WERI-Rb-1 (cell line): ENCODE data around the gene NENF.
A peak's percentile ranks its signal among the peaks of the same experiment; 100 is the strongest.

Experiments used
- DNase-seq: peaks from one replicate; pipeline ENCODE4 v3.0.0-alpha.2; 2020
- H3K27ac ChIP-seq: fragments of 250-450 bp; sonication (Bioruptor Pico); 2 replicates; pipeline ENCODE4 v1.5.1; 2020; ENCODE audit warnings: mild to moderate bottlenecking, moderate library complexity
- H3K27me3 ChIP-seq: fragments of 250-450 bp; sonication (Bioruptor Pico); 2 replicates; pipeline ENCODE4 v1.5.1; 2021; ENCODE audit warnings: mild to moderate bottlenecking, low read depth, moderate library complexity; ENCODE audit not compliant: insufficient read depth, severe bottlenecking
- H3K36me3 ChIP-seq: fragments of 250-450 bp; sonication (Bioruptor Pico); 2 replicates; pipeline ENCODE4 v1.5.1; 2020; ENCODE audit warnings: mild to moderate bottlenecking, moderate library complexity
- H3K4me3 ChIP-seq: 2 replicates; pipeline ENCODE4 v1.5.1; 2011; ENCODE audit warnings: low read depth, mild to moderate bottlenecking, control low read depth, low read length
- H3K9me3 ChIP-seq: fragments of 250-450 bp; sonication (Bioruptor Pico); 2 replicates; pipeline ENCODE4 v1.5.1; 2021; ENCODE audit warnings: mild to moderate bottlenecking, moderate library complexity; ENCODE audit not compliant: severe bottlenecking
- TF ChIP-seq, protein P1 (sequence below): IDR thresholded peaks from 2 replicates; pipeline ENCODE4 v1.5.1; 2011; ENCODE audit warnings: low read depth, mild to moderate bottlenecking, control low read depth, inconsistent platforms, low read length

NENF gene

DNA sequence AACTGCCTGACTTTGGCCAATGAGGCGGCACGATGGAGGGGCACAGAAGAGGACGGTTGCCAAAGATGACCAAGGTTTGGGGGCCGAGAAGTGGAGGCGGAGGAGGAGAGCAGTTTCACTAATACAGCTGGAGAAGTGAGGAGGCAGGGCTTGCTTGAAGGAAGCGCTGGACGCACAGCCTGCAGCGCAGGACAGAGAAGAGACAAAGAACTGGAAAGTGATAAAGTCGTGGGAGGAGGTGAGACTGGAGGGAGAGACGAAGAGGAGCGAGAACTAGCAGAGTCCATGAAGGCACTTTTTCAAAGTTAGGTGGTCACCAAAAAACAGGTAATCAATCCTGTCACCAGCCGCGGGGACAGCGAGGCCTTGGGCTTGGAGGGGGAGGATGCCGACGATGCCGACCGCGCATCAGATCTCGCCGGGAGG lies 18.8 kb upstream of the NENF start:
- peaks cover 28% of the 10 kb centered on the region for H3K36me3 ChIP-seq
- H3K4me3 ChIP-seq = peak overlapping the region; percentile 71
- TF ChIP-seq, protein P1, sequence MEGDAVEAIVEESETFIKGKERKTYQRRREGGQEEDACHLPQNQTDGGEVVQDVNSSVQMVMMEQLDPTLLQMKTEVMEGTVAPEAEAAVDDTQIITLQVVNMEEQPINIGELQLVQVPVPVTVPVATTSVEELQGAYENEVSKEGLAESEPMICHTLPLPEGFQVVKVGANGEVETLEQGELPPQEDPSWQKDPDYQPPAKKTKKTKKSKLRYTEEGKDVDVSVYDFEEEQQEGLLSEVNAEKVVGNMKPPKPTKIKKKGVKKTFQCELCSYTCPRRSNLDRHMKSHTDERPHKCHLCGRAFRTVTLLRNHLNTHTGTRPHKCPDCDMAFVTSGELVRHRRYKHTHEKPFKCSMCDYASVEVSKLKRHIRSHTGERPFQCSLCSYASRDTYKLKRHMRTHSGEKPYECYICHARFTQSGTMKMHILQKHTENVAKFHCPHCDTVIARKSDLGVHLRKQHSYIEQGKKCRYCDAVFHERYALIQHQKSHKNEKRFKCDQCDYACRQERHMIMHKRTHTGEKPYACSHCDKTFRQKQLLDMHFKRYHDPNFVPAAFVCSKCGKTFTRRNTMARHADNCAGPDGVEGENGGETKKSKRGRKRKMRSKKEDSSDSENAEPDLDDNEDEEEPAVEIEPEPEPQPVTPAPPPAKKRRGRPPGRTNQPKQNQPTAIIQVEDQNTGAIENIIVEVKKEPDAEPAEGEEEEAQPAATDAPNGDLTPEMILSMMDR = no peak
- no peaks in the 10 kb centered on the region for H3K9me3 ChIP-seq
- H3K27ac ChIP-seq = no peak overlapping the region
- no peak for DNase-seq
- H3K27me3 ChIP-seq = no peaks in the 10 kb centered on the region

DNA sequence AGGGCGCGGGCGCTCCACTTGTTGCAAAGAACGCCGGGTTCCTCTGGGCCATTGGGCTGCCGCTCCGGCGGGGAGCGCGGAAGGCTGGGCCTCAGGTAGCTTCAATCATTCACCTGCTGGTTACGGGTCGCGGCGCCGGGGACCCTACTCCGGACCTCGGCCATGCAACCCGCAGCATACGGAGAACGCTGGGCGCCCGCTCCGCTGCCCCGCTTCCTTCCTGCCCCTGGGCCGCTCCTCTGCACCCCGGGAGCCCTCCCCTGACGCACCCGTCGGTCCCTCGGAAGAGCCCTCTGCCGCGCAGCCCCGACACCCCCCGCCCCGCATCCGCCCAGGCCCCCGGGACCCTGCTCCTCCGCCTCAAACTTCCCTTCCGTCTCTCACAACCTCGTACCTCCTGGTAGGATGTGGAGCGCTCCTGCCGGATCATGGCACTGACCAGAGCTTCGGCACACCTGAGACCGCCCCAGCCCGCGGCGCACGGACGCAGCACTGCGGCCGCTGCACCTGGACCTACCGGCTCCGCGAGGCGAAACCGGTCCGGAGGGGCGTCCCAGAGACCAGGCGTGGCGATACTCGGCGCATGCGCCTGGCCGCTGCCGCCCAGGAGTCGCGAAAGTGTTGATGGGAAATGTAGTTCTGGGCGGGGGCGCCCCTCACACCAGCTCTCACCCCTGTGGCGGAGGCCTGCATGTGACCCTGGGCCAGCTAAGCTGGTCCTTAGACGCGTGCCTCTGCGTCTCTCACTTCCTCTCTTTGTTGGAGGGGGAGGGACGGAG lies 18.2 kb upstream of the NENF start, which contains the start of gene PACC1:
TSS of gene PACC1 (minus strand) at position 559 of the 779 bp plus-strand sequence. CDS start at position 430, 129 bp downstream.
- peaks cover 24% of the 10 kb centered on the region for H3K36me3 ChIP-seq
- no peaks in the 10 kb centered on the region for H3K27me3 ChIP-seq
- H3K9me3 ChIP-seq = no peaks in the 10 kb centered on the region
- peak within 1 kb of the TSS; percentile 71 for H3K4me3 ChIP-seq
- peak within 1 kb of the TSS; percentile 52 for H3K27ac ChIP-seq
- peak; percentile 96 for DNase-seq
- TF ChIP-seq, protein P1 = no peak

DNA sequence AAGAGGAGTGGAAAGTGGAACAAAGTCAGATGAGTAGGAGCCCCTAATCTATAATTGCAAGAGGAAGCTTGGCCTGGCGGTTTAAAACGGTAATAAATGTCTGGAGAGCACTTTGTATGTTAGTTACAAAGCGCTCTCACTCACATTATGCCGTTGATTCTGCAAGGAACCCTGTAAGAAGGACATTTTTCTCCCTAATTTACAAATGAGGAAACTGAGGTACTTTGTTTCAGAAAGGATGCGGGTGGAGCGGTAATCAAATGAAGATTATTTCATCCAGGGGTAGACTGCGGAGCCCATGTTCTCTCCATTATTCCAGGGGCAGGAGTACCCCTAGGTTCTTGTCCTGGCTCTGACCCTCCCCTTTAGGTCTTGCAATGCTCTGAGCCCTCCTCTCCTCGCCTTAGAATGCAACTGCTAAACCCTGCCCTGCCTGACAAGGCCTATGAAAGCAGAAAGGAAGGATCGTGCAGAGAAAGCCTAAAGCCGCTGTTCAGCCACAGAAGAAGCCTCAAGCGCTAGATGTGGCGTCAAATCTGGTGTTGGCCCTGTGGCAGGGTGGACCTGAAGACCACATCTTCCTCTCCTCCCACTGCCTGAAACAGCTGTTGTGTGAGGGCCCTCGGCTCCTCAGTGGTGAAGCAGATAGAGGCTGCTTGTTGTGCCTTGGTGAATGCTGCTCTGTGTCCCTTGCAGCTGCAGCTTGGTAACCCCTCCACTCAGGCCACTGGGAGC lies 17.4 kb upstream of the NENF start:
- DNase-seq = no peak
- H3K27ac ChIP-seq = peak overlapping the region; percentile 52
- TF ChIP-seq, protein P1 = no peak
- no peaks in the 10 kb centered on the region for H3K9me3 ChIP-seq
- H3K4me3 ChIP-seq = peak overlapping the region; percentile 71
- H3K36me3 ChIP-seq = peaks cover 17% of the 10 kb centered on the region
- no peaks in the 10 kb centered on the region for H3K27me3 ChIP-seq

DNA sequence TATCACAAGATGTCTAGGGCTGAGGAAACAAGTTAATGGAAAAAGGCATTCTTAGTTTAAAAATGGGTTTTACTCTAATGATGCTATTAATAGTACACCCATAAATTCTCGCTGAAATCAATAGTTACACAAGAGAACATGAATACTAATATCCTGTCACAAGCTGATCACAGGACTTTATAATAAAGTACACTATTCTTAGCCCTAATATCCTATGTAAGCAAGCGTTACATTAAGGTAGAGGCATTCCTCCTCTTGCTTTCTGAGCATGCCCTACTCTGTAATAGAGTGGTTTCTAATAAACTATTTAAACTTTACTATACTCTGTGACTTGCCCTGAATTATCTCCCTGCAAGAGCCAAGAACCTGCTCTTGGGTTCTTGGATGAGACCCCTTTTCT lies 11.6 kb upstream of the NENF start:
- TF ChIP-seq, protein P1 = no peak
- Histone ChIP-seq H3K36me3 (no peaks in the 10 kb centered on the region), H3K9me3 (no peaks in the 10 kb centered on the region), H3K27ac (no peak overlapping the region), H3K4me3 (no peak overlapping the region), H3K27me3 (no peaks in the 10 kb centered on the region)
- no peak for DNase-seq

DNA sequence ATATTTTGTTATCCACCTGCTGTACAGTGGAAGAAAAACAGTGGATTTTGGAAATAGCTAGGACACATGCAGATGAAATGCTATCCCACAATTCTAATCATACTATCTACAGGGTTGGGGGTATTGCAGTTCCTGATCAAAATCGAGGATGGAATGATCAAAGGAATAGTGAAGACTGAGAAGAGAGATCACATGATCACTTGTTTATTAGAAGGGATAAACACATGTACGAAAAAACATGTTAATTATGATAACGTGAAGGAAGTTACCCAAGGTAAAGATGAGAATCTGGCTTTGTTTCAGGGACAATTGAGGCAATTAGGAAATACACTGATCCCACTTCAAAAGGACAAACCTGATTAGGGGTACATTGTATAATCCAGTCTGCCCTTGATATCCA lies 8.8 kb upstream of the NENF start:
- Histone ChIP-seq H3K36me3 (no peaks in the 10 kb centered on the region), H3K9me3 (no peaks in the 10 kb centered on the region)
- TF ChIP-seq, protein P1 = no peak

More for the DNA sequence above, 8.8 kb upstream of the NENF start:
- Histone ChIP-seq H3K27me3 (no peaks in the 10 kb centered on the region), H3K27ac (no peak overlapping the region), H3K4me3 (no peak overlapping the region)
- no peak for DNase-seq
